Muscle layer of colon (tissue), 2 donors: ENCODE results near the gene DUSP3.
"Not testable (repeated sequence)": the region's sequence is repeated elsewhere in the genome, so short reads cannot be mapped to it uniquely, and the experiment has no call there.

Source experiments
- H3K27ac ChIP-seq: one replicate; pipeline ENCODE4 v1.7.0; 2013; ENCODE audit warnings: low read depth, mild to moderate bottlenecking, low read length, moderate library complexity
- H3K27me3 ChIP-seq, 2 donors: one replicate each; pipeline ENCODE4 v1.7.0; 2013; ENCODE audit warnings: low read length in 2 of 2, mild to moderate bottlenecking in 2 of 2; ENCODE audit not compliant: insufficient read depth in 2 of 2, control insufficient read depth in 1 of 2
- H3K36me3 ChIP-seq: one replicate; pipeline ENCODE4 v1.7.0; 2013; ENCODE audit warnings: mild to moderate bottlenecking, low read length; ENCODE audit not compliant: insufficient read depth
- H3K4me1 ChIP-seq: one replicate; pipeline ENCODE4 v1.7.0; 2013; ENCODE audit warnings: mild to moderate bottlenecking, low read length; ENCODE audit not compliant: insufficient read depth
- H3K4me3 ChIP-seq, 2 donors: one replicate each; pipeline ENCODE4 v1.7.0; 2013; ENCODE audit warnings: low read length in 2 of 2, low read depth in 1 of 2, mild to moderate bottlenecking in 1 of 2, moderate library complexity in 1 of 2
- H3K9ac ChIP-seq: one replicate; pipeline ENCODE4 v1.7.0; 2013; ENCODE audit warnings: low read length
- H3K9me3 ChIP-seq: one replicate; pipeline ENCODE4 v1.7.0; 2013; ENCODE audit warnings: mild to moderate bottlenecking, low read length
- donor health status: abdominal sarcoma.
- donor health status: Adenocarcinoma of cecum.

The DUSP3 gene

GRCh38 chr17:43799047-43799446, 20.3 kb upstream of the DUSP3 start:
- H3K9ac ChIP-seq, result no peak overlapping the region
- no peaks in the 10 kb centered on the region for H3K4me1 ChIP-seq
- H3K4me3 ChIP-seq, result no peak overlapping the region
- H3K9me3 ChIP-seq, result no peaks in the 10 kb centered on the region
- no peak overlapping the region for H3K27ac ChIP-seq
- no peaks in the 10 kb centered on the region for H3K36me3 ChIP-seq
- H3K27me3 ChIP-seq, result no peaks in the 10 kb centered on the region

- H3K4me1 ChIP-seq, H3K4me3 ChIP-seq: not testable (repeated sequence)
These were observed 19.2 kb upstream of the DUSP3 start for GRCh38 chr17:43798024-43798423.

GRCh38 chr17:43792668-43793067, 13.9 kb upstream of the DUSP3 start:
- H3K36me3 ChIP-seq, H3K9me3 ChIP-seq, H3K4me1 ChIP-seq, H3K27ac ChIP-seq, H3K9ac ChIP-seq, H3K27me3 ChIP-seq, H3K4me3 ChIP-seq: not testable (repeated sequence)

More at GRCh38 chr17:43798024-43798423, 19.2 kb upstream of the DUSP3 start:
- H3K9me3 ChIP-seq, H3K36me3 ChIP-seq, H3K27ac ChIP-seq, H3K27me3 ChIP-seq, H3K9ac ChIP-seq: not testable (repeated sequence)

- Histone ChIP-seq H3K27ac (no peak overlapping the region), H3K9ac (no peak overlapping the region), H3K9me3 (no peaks in the 10 kb centered on the region), H3K4me3 (no peak overlapping the region), H3K36me3 (no peaks in the 10 kb centered on the region), H3K4me1 (no peaks in the 10 kb centered on the region), H3K27me3 (no peaks in the 10 kb centered on the region)
These were observed 12.8 kb upstream of the DUSP3 start for GRCh38 chr17:43791589-43791988.

- H3K9me3 ChIP-seq, result no peaks in the 10 kb centered on the region
- H3K4me3 ChIP-seq, result no peak overlapping the region
- H3K4me1 ChIP-seq, result no peaks in the 10 kb centered on the region
- no peak overlapping the region for H3K27ac ChIP-seq
- H3K36me3 ChIP-seq, result no peaks in the 10 kb centered on the region
- H3K27me3 ChIP-seq, result no peaks in the 10 kb centered on the region
- no peak overlapping the region for H3K9ac ChIP-seq
These were observed 11.6 kb upstream of the DUSP3 start for GRCh38 chr17:43790311-43790940.

GRCh38 chr17:43789482-43789881, 10.7 kb upstream of the DUSP3 start:
- no peaks in the 10 kb centered on the region for H3K4me1 ChIP-seq
- H3K9ac ChIP-seq, result no peak overlapping the region
- no peaks in the 10 kb centered on the region for H3K9me3 ChIP-seq
- no peak overlapping the region for H3K27ac ChIP-seq
- H3K27me3 ChIP-seq, result no peaks in the 10 kb centered on the region
- H3K4me3 ChIP-seq, result no peak overlapping the region
- no peaks in the 10 kb centered on the region for H3K36me3 ChIP-seq

- H3K27me3 ChIP-seq, result no peaks in the 10 kb centered on the region
These were observed 9.8 kb upstream of the DUSP3 start for GRCh38 chr17:43788540-43788939.

GRCh38 chr17:43787728-43788127, 9.0 kb upstream of the DUSP3 start:
- Histone ChIP-seq H3K27ac (no peak overlapping the region), H3K36me3 (no peaks in the 10 kb centered on the region), H3K4me3 (no peak overlapping the region), H3K27me3 (no peaks in the 10 kb centered on the region), H3K9ac (no peak overlapping the region), H3K9me3 (no peaks in the 10 kb centered on the region), H3K4me1 (no peaks in the 10 kb centered on the region)

More at GRCh38 chr17:43788540-43788939, 9.8 kb upstream of the DUSP3 start:
- Histone ChIP-seq H3K36me3 (no peaks in the 10 kb centered on the region), H3K27ac (no peak overlapping the region), H3K4me3 (no peak overlapping the region), H3K9ac (no peak overlapping the region), H3K9me3 (no peaks in the 10 kb centered on the region), H3K4me1 (no peaks in the 10 kb centered on the region)

- Histone ChIP-seq H3K36me3 (no peaks in the 10 kb centered on the region), H3K9ac (no peak overlapping the region), H3K4me1 (peaks cover 1% of the 10 kb centered on the region), H3K9me3 (no peaks in the 10 kb centered on the region), H3K4me3 (no peak overlapping the region), H3K27ac (no peak overlapping the region), H3K27me3 (no peaks in the 10 kb centered on the region)
These were observed 5.9 kb upstream of the DUSP3 start for GRCh38 chr17:43784628-43785101.

- Histone ChIP-seq H3K27me3 (no peaks in the 10 kb centered on the region), H3K4me3 (no peak overlapping the region), H3K4me1 (peaks cover 7% of the 10 kb centered on the region), H3K9me3 (no peaks in the 10 kb centered on the region), H3K36me3 (no peaks in the 10 kb centered on the region), H3K9ac (no peak overlapping the region), H3K27ac (no peak overlapping the region)
These were observed 5.3 kb upstream of the DUSP3 start for GRCh38 chr17:43784068-43784467.

- H3K9ac ChIP-seq, result no peak overlapping the region
- H3K27ac ChIP-seq, result no peak overlapping the region
- no peaks in the 10 kb centered on the region for H3K9me3 ChIP-seq
- H3K27me3 ChIP-seq, result no peaks in the 10 kb centered on the region
- no peak overlapping the region for H3K4me3 ChIP-seq
- H3K36me3 ChIP-seq, result no peaks in the 10 kb centered on the region
- H3K4me1 ChIP-seq, result peaks cover 7% of the 10 kb centered on the region
These were observed 4.3 kb upstream of the DUSP3 start for GRCh38 chr17:43782913-43783680.

GRCh38 chr17:43780135-43780534, 1.4 kb upstream of the DUSP3 start, which contains the start of gene CFAP97D1:
Gene CFAP97D1 (plus strand): TSS chr17:43780435. CDS start chr17:43780463, 28 bp downstream.
- Histone ChIP-seq H3K4me3 (peak within 1 kb of the TSS; percentile 56 to 70), H3K9ac (peak within 1 kb of the TSS; percentile 78), H3K27ac (peak within 1 kb of the TSS; percentile 98), H3K4me1 (peaks cover 29% of the 10 kb centered on the region), H3K27me3 (no peaks in the 10 kb centered on the region), H3K36me3 (peaks cover 6% of the 10 kb centered on the region), H3K9me3 (no peaks in the 10 kb centered on the region)
